T1000 (cell line): ENCODE measurements around the gene NRG2.

Experiments used
- DNase-seq: peaks from one replicate; lab custom pipeline; 2025; ENCODE audit warnings: mixed read lengths; lab: John Stamatoyannopoulos, UW

NRG2 gene

DNA sequence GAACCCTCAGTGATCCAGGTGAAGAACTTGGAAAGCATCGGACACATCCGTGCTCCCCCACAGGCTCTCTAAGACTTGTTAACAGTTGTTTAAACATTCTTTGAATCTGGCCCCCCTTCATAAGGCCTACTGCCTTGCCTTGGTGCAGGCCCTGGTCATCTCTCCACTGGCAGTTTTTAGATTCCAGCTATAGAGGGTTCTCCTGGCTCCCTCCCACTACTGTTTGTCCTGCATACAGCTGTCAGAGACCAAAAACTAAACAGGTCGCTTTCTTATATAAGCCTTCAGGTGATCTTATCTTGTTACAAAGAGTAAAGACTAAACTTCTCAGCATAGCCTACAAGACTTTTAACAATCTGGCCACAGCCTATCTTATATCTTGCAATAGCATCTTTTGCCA, 32.3 kb downstream of the NRG2 start:
- DNase-seq: no peak

DNA sequence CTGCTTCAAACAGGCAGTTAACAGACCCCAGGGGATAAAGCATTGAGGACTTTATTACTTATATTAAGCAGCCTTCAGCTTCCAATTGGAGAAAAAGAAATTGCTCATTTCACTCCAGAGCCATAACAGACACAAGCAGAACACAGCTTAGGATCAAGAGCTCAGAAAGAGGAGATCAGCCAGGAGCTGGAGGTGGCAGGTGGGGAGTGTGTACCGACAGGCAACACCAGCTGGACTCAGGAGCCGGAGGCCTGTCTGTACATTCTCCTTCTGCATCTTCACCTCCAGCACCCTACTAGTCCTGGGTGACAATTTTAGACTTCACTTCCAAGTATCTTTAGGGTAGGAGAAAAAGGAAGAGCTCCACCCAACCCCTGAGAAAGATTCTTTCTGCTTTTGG, 35.8 kb downstream of the NRG2 start:
- DNase-seq: no peak

DNA sequence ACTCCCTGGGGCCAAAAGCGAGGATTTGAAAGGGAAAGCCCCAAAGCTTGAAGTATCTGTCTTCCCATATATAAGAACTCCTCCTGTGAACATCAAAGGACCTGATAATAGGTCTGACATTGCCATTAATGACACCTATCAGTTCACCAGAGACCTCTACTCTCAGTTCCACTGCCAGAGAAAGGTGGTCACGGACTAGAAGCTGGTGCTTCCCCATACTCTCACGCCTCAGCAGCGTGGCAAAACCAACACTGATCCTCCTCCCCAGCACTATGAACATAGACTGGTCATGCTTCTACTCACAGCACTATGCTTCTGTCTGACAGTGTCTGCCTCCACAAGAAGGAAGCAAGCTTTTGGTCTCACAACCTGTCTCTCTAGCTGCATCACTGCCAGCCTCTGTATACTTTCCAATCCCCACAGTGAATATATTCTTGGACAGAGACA, 37.9 kb downstream of the NRG2 start:
- DNase-seq: no peak

DNA sequence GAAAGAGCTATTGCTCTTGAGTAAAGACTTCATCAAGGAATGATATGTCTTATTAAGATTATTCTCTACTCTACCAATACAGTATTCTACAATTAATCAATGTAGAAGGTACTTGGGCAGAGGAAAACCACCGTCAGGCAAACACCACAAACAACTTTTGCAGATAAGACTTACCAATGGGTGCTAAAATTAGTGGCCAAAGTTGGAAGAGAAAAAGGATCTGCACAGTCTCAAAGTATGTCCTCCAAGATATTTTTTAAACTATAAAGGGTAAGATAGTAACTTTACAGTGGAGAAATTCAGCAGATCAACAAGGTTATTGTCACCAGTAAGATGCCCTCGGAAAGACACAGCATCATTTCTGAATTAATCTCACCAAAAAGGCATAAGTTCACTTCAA, 38.9 kb downstream of the NRG2 start:
- no peak for DNase-seq

DNA sequence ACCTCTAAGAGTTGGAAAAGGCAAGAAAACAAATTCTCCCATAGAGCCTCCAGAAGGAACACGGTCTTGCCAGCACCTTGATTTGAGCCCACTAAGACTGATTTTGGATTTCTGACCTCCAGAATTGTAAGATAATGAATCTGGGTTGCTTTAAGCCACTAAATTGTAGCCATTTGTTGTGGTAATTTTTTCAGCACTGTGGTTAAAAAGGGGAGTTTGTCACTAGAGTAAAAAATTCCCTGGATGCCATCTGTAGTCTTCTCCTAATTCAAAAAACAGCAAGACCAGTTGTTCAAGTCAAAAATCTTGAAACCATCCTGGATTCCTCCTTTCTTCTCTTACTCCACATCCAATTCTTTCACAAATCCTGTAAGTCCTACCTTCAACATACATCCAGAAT, 39.6 kb downstream of the NRG2 start:
- no peak for DNase-seq

DNA sequence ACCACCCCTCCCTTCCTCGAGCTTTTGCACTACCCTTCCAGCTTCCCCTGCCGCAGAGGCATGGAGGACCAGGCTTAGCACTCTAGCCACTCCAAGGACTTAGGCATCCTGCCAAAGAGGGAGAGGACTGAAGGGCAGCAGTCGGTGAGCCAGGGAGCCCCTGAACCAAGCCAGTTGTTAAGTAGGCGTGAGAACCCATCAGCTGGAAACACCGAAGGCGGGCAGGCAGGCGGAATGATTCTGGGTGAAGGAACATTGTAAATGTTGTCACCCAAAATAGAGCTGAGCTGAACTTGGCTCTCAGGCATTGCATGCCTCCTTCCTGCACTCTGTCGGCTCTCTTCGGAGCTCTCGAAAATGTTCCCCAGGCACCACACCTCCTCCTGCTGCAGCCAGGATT, 42.8 kb downstream of the NRG2 start:
- DNase-seq: no peak

DNA sequence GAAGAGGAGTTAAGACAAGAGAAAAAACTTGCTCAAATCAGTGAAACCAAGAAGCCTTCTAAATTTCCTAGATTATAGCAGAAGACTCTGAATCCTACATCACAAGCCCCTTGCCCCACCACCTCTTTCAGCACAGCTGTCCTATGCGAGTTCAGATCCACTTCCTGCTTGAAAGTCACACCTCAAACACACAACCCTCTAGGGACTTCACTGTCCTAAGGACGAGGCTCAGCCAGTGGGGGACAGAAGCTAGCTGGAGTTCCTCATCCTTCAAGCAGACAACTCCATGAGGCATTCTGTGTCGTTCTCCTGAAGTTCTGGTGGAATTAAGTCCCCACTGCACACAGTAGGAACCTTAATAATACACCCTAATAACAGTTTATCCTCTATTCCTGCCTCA, 44.3 kb downstream of the NRG2 start:
- DNase-seq: no peak

DNA sequence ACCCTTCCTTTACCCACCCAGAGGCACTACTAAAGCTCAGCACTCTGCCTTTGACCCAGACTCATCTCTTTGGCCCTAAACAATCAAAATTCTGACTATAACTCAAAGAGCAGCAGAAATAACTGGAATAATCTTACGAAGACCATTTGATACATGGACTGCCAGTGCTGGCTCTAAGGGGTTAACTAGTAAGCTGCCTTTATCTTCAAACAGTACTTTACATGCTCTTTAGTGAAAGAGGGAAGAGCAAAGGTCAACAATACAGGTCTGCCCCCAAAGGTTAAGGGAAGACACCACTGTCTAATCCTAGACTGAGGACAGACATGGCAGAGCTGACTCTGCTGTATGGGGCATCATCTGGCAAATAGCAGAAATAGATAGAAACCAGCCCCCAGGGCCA, 45.8 kb downstream of the NRG2 start:
- no peak for DNase-seq

DNA sequence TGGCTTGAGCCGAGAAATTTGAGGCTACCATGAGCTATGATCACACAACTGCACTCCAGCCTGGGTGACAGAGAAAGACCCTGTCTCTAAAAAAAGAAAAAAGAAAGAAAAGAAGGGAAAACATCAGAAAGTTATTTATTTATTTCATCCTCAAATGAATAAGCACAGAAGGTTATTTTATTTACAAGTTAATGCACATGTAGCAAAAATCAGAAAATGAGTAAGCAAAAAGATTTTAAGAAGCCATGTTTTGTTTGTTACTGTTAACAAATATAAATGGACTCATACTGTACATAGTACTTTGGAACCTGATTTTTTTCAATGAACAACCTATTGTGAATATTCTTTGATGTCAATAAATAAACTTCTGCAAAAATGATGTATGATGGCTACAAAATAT, 47.2 kb downstream of the NRG2 start:
- DNase-seq: no peak

DNA sequence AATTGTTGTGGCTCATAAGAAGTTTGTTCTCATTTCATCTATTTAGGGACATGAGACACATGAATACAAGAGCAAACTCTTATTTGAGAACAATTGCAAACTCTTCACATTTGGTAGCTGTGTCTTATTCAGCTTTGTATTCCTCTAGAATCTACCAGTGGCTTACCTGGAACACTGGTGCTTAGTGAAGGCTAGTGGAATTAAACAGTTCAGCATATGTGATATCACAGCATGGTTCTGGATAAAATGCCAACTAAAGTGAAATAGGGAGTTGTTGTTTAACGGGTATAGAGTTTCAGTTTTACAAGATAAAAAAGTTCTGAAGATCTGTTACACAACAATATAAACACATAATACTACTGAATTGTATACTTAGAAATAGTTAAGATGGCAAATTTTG, 48.9 kb downstream of the NRG2 start:
- DNase-seq: no peak

DNA sequence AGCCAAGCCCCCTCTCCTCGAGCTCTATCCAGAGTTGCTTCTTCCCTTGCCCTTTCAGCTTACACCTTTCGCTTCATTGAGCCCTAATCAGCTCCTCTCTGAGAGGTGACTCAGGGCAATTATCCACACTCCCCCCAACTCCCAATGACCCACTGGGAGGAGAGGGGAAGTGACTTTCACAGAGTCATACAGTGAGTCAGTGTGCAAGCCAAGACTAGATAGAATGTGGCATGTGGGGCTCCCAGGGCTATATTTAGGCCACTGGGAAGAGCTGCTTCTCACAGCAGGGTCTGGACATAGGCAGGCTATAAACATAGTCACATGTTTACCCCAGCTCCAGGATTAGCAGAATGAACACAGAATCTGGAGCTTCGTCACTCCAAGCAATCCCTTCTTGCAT, 57.4 kb downstream of the NRG2 start:
- peak; percentile 65 for DNase-seq

DNA sequence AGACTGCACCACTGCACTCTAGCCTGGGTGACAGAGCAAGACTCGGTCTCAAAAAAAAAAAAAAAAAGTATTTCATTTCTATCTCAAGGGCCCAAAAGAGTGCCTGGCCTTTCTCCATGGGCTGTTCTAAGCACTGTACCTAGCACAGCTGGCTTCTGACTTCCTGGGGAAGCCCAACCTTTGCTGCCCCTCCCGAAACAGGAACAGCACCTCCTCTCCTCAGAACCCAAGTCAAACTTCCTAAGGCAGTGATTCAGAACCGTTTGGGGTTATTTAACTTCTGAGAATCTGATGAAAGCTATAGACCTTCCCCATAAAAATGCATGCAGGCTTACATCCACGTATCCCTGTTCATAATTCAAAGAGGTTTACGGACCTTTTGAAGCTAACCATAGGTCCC, 57.8 kb downstream of the NRG2 start:
- DNase-seq: no peak

DNA sequence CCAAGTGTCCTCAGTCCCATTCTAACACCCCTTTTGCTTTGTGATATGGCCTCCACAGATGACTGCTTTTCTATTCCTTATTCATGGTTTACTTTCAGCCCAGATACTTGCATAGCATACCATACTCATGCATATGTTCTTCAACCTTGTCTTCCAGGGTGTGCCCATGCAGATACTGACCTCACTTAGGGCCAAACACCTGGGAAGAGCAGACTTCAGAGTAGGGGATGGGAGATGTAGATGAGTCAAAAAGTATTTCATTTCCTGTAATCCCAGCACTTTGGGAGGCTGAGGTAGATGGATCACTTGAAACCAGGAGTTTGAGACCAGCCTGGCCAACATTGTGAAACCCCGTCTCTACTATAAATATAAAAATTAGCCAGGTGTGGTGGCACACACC, 58.3 kb downstream of the NRG2 start:
- DNase-seq: no peak

DNA sequence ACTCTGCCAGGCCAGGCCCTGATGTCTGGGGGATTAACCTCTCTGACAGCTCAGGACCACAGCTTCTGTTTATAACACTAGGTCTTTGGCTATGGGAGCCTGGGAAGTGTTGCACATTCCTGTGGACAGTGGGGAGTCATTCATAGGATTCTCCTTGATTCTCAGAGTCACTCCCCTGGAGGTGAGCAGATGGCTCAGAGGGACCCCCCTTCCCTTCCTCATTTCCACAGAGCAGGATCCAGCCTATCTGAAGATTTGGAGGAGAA, 60.2 kb downstream of the NRG2 start:
- no peak for DNase-seq

DNA sequence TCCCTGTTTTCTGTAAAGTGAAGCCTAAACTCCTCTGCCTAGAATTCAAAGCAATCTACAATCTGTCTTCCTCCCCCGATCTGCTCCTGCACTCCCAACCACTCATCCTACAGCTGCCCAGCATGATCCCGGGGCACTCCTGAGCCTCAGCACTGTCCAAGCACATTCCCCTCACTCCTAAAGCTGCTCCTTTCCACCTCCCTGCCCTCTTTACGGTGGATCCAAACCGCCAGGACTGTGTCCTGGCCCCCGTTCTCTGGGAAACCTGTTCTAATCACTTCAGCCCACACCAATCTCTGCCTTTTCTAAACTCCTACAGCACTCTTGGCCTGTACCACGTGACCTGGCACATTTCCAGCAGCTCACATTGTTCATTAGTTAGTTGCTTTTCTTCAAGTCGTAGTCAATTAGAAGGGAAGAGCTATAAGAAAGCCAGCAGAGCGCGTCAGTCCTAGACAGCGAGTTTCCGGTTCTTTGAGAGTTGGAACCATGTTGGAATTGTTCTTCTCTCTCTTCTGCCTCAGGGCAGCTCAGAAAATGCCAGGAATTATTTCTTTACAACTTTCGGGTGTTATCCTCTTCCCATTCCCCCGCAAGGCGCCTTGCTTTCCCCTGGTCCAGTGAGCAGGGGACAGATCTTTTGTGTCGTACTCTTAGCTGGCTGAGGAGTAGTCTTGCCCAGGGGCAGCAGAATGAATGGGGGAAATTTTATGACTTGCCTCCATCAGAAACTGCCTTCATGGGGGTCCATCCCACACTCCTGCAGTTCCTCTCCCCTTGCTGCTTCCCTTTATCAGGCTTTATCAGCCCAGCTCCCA, 60.7 kb downstream of the NRG2 start:
- no peak for DNase-seq

DNA sequence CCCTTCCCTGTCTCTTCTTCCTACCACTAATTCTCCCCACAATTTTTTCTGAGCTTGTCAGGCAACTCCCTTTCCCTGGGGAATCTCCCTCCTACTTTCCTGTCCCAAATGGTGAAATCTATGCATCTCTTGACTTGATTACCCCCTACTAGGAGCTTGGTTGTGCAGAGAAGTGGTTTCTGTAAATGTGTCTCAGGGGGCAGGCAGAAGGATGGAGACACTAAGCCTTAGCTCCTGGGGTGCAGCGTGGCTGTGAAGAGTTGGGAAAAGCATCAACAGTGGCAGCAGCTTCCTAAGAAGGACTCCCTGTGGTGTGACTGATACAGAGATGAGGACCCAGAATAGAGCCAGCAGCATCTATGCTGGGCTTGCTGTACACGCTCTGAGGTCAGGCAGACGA, 62.3 kb downstream of the NRG2 start:
- no peak for DNase-seq

DNA sequence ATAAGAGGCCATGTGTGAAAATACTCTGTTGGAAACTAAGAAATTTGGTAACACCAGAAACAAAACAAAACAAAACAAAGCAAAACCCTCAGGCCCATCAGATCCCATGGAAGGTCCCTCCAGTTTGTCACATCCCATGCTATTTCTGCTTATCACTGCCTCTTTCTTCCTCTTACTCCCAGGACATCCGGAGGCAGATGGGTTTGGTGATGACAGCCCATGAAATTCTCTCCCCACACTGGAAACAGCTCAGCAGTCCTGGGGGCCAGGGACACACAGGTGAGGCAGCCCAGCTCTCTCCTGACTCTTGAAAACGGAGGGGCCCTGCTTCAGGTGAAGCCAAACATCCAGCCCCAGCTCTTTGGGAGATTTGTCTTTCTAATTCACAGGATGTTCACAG, 63.2 kb downstream of the NRG2 start:
- no peak for DNase-seq

DNA sequence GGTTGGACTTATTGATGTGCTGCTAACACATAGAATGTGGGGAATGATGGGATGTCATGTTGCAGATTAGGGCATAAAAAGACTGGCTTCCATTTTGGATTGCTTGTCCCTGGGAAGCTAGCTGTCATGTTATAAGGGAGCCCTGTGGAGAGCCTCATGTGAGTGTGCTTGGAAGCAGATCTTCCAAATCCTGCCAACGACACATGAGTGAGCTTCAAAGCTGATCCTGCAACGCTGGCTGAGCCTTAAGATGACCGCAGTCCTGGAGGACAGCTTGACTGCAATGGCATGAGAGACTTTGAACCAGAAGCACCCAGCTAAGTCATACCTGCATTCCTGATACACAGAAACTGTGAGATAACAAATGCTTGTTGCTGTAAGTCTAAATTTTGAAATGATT, 63.6 kb downstream of the NRG2 start:
- no peak for DNase-seq

DNA sequence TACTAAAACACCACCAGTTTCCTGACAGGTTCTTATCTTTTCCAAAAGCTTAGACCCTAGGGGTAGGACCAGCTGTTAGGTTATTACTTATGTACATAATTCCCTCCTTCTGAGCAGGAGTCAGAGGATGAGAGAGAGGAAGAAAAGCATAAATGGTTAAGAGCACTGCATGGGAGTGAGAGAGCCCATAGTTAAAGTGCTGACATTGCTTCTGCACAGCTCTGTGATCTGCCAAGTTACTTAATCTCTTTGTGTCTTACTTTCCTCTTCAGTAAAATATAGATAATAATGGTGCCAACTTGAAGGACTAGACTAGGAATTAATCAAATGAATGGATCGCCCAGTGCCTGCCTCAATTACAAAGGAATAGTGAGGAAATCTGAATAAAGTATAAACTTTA, 66.4 kb downstream of the NRG2 start:
- DNase-seq: no peak

DNA sequence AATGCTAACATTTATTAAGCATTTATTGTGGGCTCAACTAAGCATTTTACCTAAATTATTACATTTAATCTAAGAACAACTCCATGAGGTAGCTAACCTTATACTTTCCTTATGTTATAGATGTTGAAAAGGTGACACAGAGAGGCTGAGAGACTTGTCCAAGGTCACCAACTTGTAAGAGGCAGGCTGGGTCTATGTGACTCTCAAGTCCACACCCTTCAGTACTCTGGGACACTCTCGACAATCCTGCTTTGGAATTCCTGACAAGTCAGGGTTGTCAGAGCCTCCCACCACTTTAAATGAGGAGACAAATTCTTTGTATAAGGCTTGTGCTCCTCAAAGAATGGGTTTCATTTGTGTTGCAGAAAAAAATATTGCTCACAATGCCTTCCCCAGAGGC, 67.2 kb downstream of the NRG2 start:
- DNase-seq: no peak

DNA sequence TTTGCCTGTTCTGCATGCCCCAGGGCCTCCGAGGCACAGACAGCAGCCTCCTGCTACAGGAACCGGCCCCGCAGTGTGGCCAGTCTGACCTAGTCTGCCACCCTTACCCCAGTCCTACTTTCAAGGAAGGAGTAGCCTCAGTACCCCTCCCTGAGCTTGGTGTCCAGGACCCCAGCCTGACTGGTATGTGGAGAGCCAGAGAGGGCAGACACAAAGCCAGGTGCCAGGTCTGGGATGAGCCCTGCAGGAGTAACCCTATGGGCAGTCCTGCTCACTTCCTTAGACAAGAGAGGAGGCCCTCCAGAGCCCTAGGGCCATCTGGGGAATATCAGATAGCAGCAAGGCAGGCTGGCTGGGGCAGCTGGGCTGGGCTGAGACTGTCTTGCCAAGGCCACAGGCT, 67.8 kb downstream of the NRG2 start:
- DNase-seq: no peak

DNA sequence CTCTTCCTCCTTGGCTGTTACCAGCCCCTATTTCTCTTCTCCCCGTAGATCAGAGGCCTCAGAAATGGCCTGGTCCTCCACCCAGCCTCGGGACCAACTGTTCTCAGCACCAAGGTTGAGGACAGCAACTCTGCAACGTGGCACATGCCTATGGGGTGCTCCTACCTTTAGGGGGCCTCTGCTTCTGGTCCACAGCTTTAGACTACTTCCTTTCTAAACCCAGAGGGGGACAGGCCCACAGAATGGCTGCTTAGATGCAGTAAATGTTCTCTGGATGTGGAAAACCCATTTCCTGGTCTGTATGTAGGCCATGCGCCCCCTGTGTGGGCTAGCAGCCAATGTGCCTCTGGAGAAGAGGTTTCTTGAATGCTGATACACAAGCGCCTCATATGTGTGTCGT, 68.4 kb downstream of the NRG2 start:
- DNase-seq: no peak

DNA sequence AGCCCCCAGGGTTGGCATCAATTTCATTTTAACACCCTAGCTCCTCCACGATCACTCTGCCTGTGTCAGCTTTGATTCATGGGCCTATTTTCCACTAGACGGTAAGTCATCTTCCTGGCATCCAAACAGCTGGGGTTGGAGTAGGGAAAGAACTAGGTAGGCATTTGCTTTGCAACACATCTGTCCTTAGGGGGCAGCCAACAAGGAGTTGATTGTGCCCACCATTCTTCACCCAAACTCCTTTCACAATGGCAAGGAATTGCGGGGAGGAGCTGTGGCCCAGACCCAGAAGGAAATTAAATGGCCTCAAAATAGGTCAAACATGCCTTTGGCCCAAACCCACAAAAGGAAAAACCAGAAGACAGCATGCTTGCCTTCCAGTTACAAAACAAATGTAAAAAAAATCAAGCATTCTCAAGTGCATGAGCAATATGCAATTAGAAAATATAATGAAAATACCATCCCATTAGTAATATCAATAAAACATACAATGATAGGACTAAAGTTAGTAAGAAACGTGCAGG, 71.8 kb downstream of the NRG2 start:
- no peak for DNase-seq

DNA sequence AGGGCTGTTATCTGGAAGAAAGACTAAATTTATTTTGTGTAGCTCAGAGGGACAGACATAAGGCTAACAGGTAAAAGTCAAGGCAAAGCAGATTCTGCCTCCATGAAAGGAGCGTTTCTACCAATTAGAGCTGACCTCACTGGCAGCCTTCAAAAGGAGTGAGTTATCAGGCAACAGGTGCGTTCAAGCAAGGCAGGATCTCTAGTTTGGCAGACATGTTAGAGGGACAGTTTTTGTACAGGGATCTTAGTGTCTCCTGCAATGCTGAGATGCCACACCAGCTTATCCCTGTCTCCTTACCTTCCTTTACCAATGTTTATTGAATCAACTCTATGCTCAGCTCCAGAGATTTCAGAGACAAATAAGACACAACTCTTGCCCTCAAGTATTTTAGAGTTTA, 73.8 kb downstream of the NRG2 start:
- DNase-seq: no peak
